WTC11 (cell line): ENCODE data around the gene TMEM143. TPM values are rescaled to one million over a fixed set of nuclear protein-coding genes. Genes with fewer than 3 reads are reported as not detected.

Source experiments
- ATAC-seq: fragments of 200-7000 bp; cut with Tn5 transposase; 2 replicates; pipeline ENCODE4 v1.10.0; 2021; ENCODE audit warnings: mild to moderate bottlenecking, moderate library complexity
- CTCF ChIA-PET: fragments of 300-600 bp; sonication (Branson Sonifier 250); formaldehyde crosslinking; loops from one replicate; lab custom pipeline; 2021; ENCODE audit warnings: antibody characterized with exemption; lab: Charles Lee
- POLR2A ChIA-PET: fragments of 350-600 bp; sonication (Branson Sonifier 250); formaldehyde crosslinking; loops from one replicate; lab custom pipeline; 2021; ENCODE audit warnings: antibody characterized with exemption; lab: Charles Lee
- DNase-seq: peaks from one replicate; pipeline ENCODE4 v3.0.0; 2021; ENCODE audit warnings: low spot score
- H3K27ac Mint-ChIP-seq: 2 replicates; pipeline ENCODE4 v1.8.0; 2021; ENCODE audit warnings: mixed read lengths
- H3K27me3 Mint-ChIP-seq: 2 replicates; pipeline ENCODE4 v1.8.0; 2021; ENCODE audit warnings: low read depth, mild to moderate bottlenecking, moderate library complexity, mixed read lengths
- H3K36me3 Mint-ChIP-seq: 2 replicates; pipeline ENCODE4 v1.8.0; 2021; ENCODE audit warnings: mixed read lengths
- H3K4me1 Mint-ChIP-seq: 2 replicates; pipeline ENCODE4 v1.8.0; 2022; ENCODE audit warnings: mixed read lengths
- H3K4me3 Mint-ChIP-seq: 2 replicates; pipeline ENCODE4 v1.8.0; 2021; ENCODE audit warnings: mild to moderate bottlenecking, moderate library complexity, mixed read lengths
- H3K9me3 Mint-ChIP-seq: 2 replicates; pipeline ENCODE4 v1.8.0; 2021; ENCODE audit warnings: mixed read lengths
- AR ChIP-seq: fragments of 250-450 bp; sonication (Bioruptor Pico); IDR thresholded peaks from 2 replicates; pipeline ENCODE4 v1.9.0; 2021; ENCODE audit warnings: mild to moderate bottlenecking
- CTCF ChIP-seq: fragments of 200-600 bp; IDR thresholded peaks from 2 replicates; pipeline ENCODE4 v1.8.0; 2022; ENCODE audit warnings: antibody characterized with exemption
- E2F4 ChIP-seq: sonication (generic); formaldehyde crosslinking; IDR thresholded peaks from 2 replicates; pipeline ENCODE4 v1.8.1; 2022; ENCODE audit warnings: low read depth, mild to moderate bottlenecking, moderate library complexity, missing genetic modification reagents, borderline replicate concordance
- FOXJ3 ChIP-seq: sonication (generic); formaldehyde crosslinking; IDR thresholded peaks from 2 replicates; pipeline ENCODE4 v1.9.0; 2021; ENCODE audit warnings: missing genetic modification reagents, mild to moderate bottlenecking, borderline replicate concordance
- FOXK1 ChIP-seq: sonication (generic); formaldehyde crosslinking; IDR thresholded peaks from 2 replicates; pipeline ENCODE4 v1.8.0; 2022; ENCODE audit warnings: mild to moderate bottlenecking, moderate library complexity, missing genetic modification reagents
- KAT7 ChIP-seq: sonication (generic); formaldehyde crosslinking; IDR thresholded peaks from 2 replicates; pipeline ENCODE4 v1.8.1; 2023; ENCODE audit warnings: missing genetic modification reagents, mild to moderate bottlenecking, borderline replicate concordance
- MAX ChIP-seq: sonication (generic); formaldehyde crosslinking; IDR thresholded peaks from 2 replicates; pipeline ENCODE4 v1.8.0; 2022; ENCODE audit warnings: mild to moderate bottlenecking, missing genetic modification reagents
- MXD4 ChIP-seq: fragments of 250-450 bp; sonication (Bioruptor Pico); IDR thresholded peaks from 2 replicates; pipeline ENCODE4 v1.8.0; 2021; ENCODE audit warnings: mild to moderate bottlenecking, moderate library complexity, borderline replicate concordance
- NFATC4 ChIP-seq: fragments of 250-450 bp; sonication (Bioruptor Pico); IDR thresholded peaks from 2 replicates; pipeline ENCODE4 v1.9.0; 2021; ENCODE audit warnings: mild to moderate bottlenecking
- NFYB ChIP-seq: sonication (generic); formaldehyde crosslinking; conservative IDR thresholded peaks from 2 replicates; pipeline ENCODE4 v1.8.0; 2022; ENCODE audit warnings: low read depth, missing genetic modification reagents
- SMAD3 ChIP-seq: sonication (generic); formaldehyde crosslinking; IDR thresholded peaks from 2 replicates; pipeline ENCODE4 v1.8.0; 2022; ENCODE audit warnings: missing genetic modification reagents, mild to moderate bottlenecking, borderline replicate concordance
- USF2 ChIP-seq: sonication (generic); formaldehyde crosslinking; IDR thresholded peaks from 2 replicates; pipeline ENCODE4 v1.8.1; 2023; ENCODE audit warnings: mild to moderate bottlenecking, missing genetic modification reagents, moderate library complexity
- ZNF138 ChIP-seq: sonication (generic); formaldehyde crosslinking; conservative IDR thresholded peaks from 2 replicates; pipeline ENCODE4 v1.8.1; 2022; ENCODE audit warnings: mild to moderate bottlenecking, moderate library complexity, missing genetic modification reagents
- total RNA-seq: library from RNA; stranded (reverse); gene quantifications from 3 replicates; pipeline ENCODE4 v1.2.3, GENCODE V29; 2021

Gene TMEM143
- total RNA-seq, 1 experiment from 2014 or later, result 20.2 TPM

- ChIA-PET POLR2A (interaction anchor here (0.6 to 1.4 kb wide), 3 partner anchors 9 to 45 kb away, joined by 3 to 7 read pairs (median 3); no protein-coding TSS in a partner anchor), CTCF (interaction anchor here (0.9 to 6.0 kb wide), 3 partner anchors 9 to 204 kb away, joined by 3 to 92 read pairs (median 4); partner anchors contain the start of gene KDELR1)
- Mint-ChIP-seq H3K9me3 (peaks cover 8% of the 10 kb centered on the region), H3K27ac (no peak overlapping the region)
- ATAC-seq, result no peak
- TF ChIP-seq SMAD3 (CRISPR knock-in tag) (no peak), NFYB (CRISPR knock-in tag) (no peak), FOXJ3 (no peak), USF2 (no peak), CTCF (no peak), FOXK1 (CRISPR knock-in tag) (no peak), NFATC4 (no peak), MXD4 (CRISPR knock-in tag) (no peak), ZNF138 (CRISPR knock-in tag) (no peak), AR (no peak), MAX (CRISPR knock-in tag) (no peak), KAT7 (CRISPR knock-in tag) (no peak)
- TF ChIP-seq, all 79 proteins: peak for 0
- no peak for DNase-seq
- Mint-ChIP-seq H3K36me3 (peaks cover 25% of the 10 kb centered on the region), H3K27me3 (no peaks in the 10 kb centered on the region; the same call in 1 of the 2 replicates), H3K4me3 (no peak overlapping the region), H3K4me1 (peaks cover 47% of the 10 kb centered on the region)
These were observed 41.4 kb upstream of the TMEM143 start for GRCh38 chr19:48405010-48405659.

- ChIA-PET CTCF (interaction anchor here (0.6 to 6.0 kb wide), 10 partner anchors 10 to 181 kb away, joined by 3 to 92 read pairs (median 3); partner anchors contain the start of genes GRIN2D, KDELR1, SYNGR4 and TMEM143), POLR2A (interaction anchor here (0.6 to 2.0 kb wide), 4 partner anchors 8 to 73 kb away, joined by 3 to 6 read pairs (median 4); partner anchors contain the start of genes SYNGR4 and TMEM143)
- peak; percentile 71 for DNase-seq
- Mint-ChIP-seq H3K36me3 (peaks cover 21% of the 10 kb centered on the region), H3K4me1 (peaks cover 56% of the 10 kb centered on the region), H3K4me3 (no peak overlapping the region), H3K27me3 (no peaks in the 10 kb centered on the region; the same call in 1 of the 2 replicates), H3K9me3 (peaks cover 4% of the 10 kb centered on the region)
- TF ChIP-seq E2F4 (CRISPR knock-in tag) (no peak), USF2 (0 out of 2 replicates have a peak, but pooled peaks have one; percentile 11)
- TF ChIP-seq, all 79 proteins: peak for 1
- peak overlapping the region; percentile 96 for H3K27ac Mint-ChIP-seq
- ATAC-seq, result peak; percentile 33
These were observed 39.9 kb upstream of the TMEM143 start for GRCh38 chr19:48403606-48404005.
